ENCODE measurements around the gene LPIN1.
"Not testable (repeated sequence)": the region's sequence is repeated elsewhere in the genome, so short reads cannot be mapped to it uniquely, and the experiment has no call there.

LPIN1 gene

GRCh38 chr2:11813951-11814350 is 67.5 kb downstream of the LPIN1 start:
- no peak overlapping the region for H3K4me3 ChIP-seq (replicated peaks; ENCODE audit: low read depth, low read length)
- DNase-seq (ENCODE audit: extremely low read depth, low read depth): no peak

GRCh38 chr2:11814979-11815510 is 68.6 kb downstream of the LPIN1 start:
- TF ChIP-seq CTCF (IDR thresholded peaks at IDR 0.05; ENCODE audit: low read depth, low read length, missing control alignments): no peak

More at GRCh38 chr2:11813951-11814350, 67.5 kb downstream of the LPIN1 start:
- no peak for TF ChIP-seq CTCF (IDR thresholded peaks at IDR 0.05; ENCODE audit: low read depth, low read length, missing control alignments)

GRCh38 chr2:11816935-11817334 is 70.5 kb downstream of the LPIN1 start:
- DNase-seq (ENCODE audit: extremely low read depth, low read depth); H3K4me3 ChIP-seq (replicated peaks; ENCODE audit: low read depth, low read length): not testable (repeated sequence)

More at GRCh38 chr2:11814979-11815510, 68.6 kb downstream of the LPIN1 start:
- DNase-seq (ENCODE audit: extremely low read depth, low read depth): no peak
- H3K4me3 ChIP-seq (replicated peaks; ENCODE audit: low read depth, low read length): no peak overlapping the region

GRCh38 chr2:11819235-11819729 is 72.8 kb downstream of the LPIN1 start:
- no peak overlapping the region for H3K4me3 ChIP-seq (replicated peaks; ENCODE audit: low read depth, low read length)
- no peak for DNase-seq (ENCODE audit: extremely low read depth, low read depth)
- no peak for TF ChIP-seq CTCF (IDR thresholded peaks at IDR 0.05; ENCODE audit: low read depth, low read length, missing control alignments)

GRCh38 chr2:11820650-11821049 is 74.2 kb downstream of the LPIN1 start:
- no peak for DNase-seq (ENCODE audit: extremely low read depth, low read depth)
- TF ChIP-seq CTCF (IDR thresholded peaks at IDR 0.05; ENCODE audit: low read depth, low read length, missing control alignments): no peak
- no peak overlapping the region for H3K4me3 ChIP-seq (replicated peaks; ENCODE audit: low read depth, low read length)

- no peak for TF ChIP-seq CTCF (IDR thresholded peaks at IDR 0.05; ENCODE audit: low read depth, low read length, missing control alignments)
These were observed 75.3 kb downstream of the LPIN1 start for GRCh38 chr2:11821705-11822104.

GRCh38 chr2:11822359-11822745 is 75.9 kb downstream of the LPIN1 start:
- H3K4me3 ChIP-seq (replicated peaks; ENCODE audit: low read depth, low read length); DNase-seq (ENCODE audit: extremely low read depth, low read depth): not testable (repeated sequence)

More at GRCh38 chr2:11821705-11822104, 75.3 kb downstream of the LPIN1 start:
- DNase-seq (ENCODE audit: extremely low read depth, low read depth): no peak
- no peak overlapping the region for H3K4me3 ChIP-seq (replicated peaks; ENCODE audit: low read depth, low read length)

- no peak for DNase-seq (ENCODE audit: extremely low read depth, low read depth)
- no peak overlapping the region for H3K4me3 ChIP-seq (replicated peaks; ENCODE audit: low read depth, low read length)
- no peak for TF ChIP-seq CTCF (IDR thresholded peaks at IDR 0.05; ENCODE audit: low read depth, low read length, missing control alignments)
These were observed 76.5 kb downstream of the LPIN1 start for GRCh38 chr2:11822746-11823451.
